Measurements from ENCODE around the gene TUBA4A. TPM values are rescaled to one million over a fixed set of nuclear protein-coding genes. Genes with fewer than 3 reads are reported as not detected.

The TUBA4A gene
- total RNA-seq, 1 experiment from 2014 or later = 40.8 TPM

DNA sequence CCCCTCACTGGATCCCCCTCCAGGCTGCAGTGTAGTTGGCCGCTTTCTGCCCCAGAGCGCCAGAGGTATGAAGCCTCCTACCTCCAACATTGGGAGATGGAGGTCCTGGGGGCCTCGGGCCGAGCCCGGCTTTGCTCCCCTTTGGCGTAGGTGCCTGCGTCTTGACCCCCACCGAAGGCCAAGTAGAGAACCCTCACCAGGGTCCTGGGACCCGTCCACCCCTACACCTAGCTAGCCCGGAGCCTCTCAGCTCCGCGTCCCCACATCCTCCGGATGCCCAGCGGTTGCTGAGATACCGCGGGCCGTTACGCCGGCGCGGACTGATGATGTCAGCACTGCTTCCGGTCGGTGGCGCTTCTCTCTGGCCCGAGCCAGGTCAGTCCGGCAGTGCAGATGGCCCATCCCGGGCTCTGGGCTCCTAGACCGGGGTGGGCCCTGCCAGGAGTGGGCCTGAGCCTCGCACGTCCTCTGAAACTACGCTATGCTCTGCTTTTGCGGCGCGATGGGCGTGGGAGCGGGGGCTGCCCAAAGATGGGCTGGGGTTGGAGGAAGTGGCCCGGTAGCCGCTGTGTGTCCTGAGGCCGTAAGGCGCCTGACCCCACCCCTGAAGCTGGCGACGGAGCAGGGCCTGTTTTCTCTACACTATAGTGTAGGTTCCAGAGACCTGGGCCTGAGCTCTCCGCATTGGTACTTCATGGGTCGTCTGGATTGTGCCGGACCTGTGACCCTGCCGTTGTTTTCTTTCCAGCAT is 8.4 kb downstream of the TUBA4A start, which contains the start of the genes GLB1L and STK16 (continued):
- TF ChIP-seq ZBTB43 (CRISPR knock-in tag; IDR thresholded peaks at IDR 0.05) = 0 out of 2 replicates have a peak, but pooled peaks have one; percentile 45
- TF ChIP-seq NR1H2 (CRISPR knock-in tag; IDR thresholded peaks at IDR 0.05) = no peak
- TF ChIP-seq FOXP1 (CRISPR knock-in tag; IDR thresholded peaks at IDR 0.05; ENCODE audit: borderline replicate concordance) = peak; percentile 71; the same call in 1 of the 2 replicates
- no peak for TF ChIP-seq HMGA2 (CRISPR knock-in tag; IDR thresholded peaks at IDR 0.05)
- peak; percentile 92 for TF ChIP-seq GABPB1 (CRISPR knock-in tag; IDR thresholded peaks at IDR 0.05)
- TF ChIP-seq, protein P1, sequence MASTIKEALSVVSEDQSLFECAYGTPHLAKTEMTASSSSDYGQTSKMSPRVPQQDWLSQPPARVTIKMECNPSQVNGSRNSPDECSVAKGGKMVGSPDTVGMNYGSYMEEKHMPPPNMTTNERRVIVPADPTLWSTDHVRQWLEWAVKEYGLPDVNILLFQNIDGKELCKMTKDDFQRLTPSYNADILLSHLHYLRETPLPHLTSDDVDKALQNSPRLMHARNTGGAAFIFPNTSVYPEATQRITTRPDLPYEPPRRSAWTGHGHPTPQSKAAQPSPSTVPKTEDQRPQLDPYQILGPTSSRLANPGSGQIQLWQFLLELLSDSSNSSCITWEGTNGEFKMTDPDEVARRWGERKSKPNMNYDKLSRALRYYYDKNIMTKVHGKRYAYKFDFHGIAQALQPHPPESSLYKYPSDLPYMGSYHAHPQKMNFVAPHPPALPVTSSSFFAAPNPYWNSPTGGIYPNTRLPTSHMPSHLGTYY (CRISPR knock-in tag; IDR thresholded peaks at IDR 0.05) = no peak
- no peak for TF ChIP-seq ZNF671 (CRISPR knock-in tag; IDR thresholded peaks at IDR 0.05)
- peak; percentile 80; the same call in 1 of the 2 replicates for TF ChIP-seq CBFB (CRISPR knock-in tag; IDR thresholded peaks at IDR 0.05; ENCODE audit: low read depth)
- TF ChIP-seq TEAD4 (CRISPR knock-in tag; IDR thresholded peaks at IDR 0.05) = no peak
- TF ChIP-seq, protein P2, sequence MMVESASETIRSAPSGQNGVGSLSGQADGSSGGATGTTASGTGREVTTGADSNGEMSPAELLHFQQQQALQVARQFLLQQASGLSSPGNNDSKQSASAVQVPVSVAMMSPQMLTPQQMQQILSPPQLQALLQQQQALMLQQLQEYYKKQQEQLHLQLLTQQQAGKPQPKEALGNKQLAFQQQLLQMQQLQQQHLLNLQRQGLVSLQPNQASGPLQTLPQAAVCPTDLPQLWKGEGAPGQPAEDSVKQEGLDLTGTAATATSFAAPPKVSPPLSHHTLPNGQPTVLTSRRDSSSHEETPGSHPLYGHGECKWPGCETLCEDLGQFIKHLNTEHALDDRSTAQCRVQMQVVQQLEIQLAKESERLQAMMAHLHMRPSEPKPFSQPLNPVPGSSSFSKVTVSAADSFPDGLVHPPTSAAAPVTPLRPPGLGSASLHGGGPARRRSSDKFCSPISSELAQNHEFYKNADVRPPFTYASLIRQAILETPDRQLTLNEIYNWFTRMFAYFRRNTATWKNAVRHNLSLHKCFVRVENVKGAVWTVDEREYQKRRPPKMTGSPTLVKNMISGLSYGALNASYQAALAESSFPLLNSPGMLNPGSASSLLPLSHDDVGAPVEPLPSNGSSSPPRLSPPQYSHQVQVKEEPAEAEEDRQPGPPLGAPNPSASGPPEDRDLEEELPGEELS (CRISPR knock-in tag; IDR thresholded peaks at IDR 0.05) = 0 out of 2 replicates have a peak, but pooled peaks have one; percentile 33
- TF ChIP-seq, protein P3, sequence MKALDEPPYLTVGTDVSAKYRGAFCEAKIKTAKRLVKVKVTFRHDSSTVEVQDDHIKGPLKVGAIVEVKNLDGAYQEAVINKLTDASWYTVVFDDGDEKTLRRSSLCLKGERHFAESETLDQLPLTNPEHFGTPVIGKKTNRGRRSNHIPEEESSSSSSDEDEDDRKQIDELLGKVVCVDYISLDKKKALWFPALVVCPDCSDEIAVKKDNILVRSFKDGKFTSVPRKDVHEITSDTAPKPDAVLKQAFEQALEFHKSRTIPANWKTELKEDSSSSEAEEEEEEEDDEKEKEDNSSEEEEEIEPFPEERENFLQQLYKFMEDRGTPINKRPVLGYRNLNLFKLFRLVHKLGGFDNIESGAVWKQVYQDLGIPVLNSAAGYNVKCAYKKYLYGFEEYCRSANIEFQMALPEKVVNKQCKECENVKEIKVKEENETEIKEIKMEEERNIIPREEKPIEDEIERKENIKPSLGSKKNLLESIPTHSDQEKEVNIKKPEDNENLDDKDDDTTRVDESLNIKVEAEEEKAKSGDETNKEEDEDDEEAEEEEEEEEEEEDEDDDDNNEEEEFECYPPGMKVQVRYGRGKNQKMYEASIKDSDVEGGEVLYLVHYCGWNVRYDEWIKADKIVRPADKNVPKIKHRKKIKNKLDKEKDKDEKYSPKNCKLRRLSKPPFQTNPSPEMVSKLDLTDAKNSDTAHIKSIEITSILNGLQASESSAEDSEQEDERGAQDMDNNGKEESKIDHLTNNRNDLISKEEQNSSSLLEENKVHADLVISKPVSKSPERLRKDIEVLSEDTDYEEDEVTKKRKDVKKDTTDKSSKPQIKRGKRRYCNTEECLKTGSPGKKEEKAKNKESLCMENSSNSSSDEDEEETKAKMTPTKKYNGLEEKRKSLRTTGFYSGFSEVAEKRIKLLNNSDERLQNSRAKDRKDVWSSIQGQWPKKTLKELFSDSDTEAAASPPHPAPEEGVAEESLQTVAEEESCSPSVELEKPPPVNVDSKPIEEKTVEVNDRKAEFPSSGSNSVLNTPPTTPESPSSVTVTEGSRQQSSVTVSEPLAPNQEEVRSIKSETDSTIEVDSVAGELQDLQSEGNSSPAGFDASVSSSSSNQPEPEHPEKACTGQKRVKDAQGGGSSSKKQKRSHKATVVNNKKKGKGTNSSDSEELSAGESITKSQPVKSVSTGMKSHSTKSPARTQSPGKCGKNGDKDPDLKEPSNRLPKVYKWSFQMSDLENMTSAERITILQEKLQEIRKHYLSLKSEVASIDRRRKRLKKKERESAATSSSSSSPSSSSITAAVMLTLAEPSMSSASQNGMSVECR (CRISPR knock-in tag; IDR thresholded peaks at IDR 0.05; ENCODE audit: borderline replicate concordance) = peak; percentile 94; the same call in 1 of the 2 replicates
- TF ChIP-seq MYBL2 (CRISPR knock-in tag; IDR thresholded peaks at IDR 0.05) = peak; percentile 92; the same call in 1 of the 2 replicates
- TF ChIP-seq, protein P4, sequence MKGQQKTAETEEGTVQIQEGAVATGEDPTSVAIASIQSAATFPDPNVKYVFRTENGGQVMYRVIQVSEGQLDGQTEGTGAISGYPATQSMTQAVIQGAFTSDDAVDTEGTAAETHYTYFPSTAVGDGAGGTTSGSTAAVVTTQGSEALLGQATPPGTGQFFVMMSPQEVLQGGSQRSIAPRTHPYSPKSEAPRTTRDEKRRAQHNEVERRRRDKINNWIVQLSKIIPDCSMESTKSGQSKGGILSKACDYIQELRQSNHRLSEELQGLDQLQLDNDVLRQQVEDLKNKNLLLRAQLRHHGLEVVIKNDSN (CRISPR knock-in tag; IDR thresholded peaks at IDR 0.05) = 0 out of 2 replicates have a peak, but pooled peaks have one; percentile 31
- TF ChIP-seq ZBTB21 (CRISPR knock-in tag; IDR thresholded peaks at IDR 0.05; ENCODE audit: borderline replicate concordance) = peak; percentile 79; the same call in 1 of the 2 replicates
- peak; percentile 81; the same call in 1 of the 2 replicates for TF ChIP-seq TEAD1 (CRISPR knock-in tag; IDR thresholded peaks at IDR 0.05)
- TF ChIP-seq STAT6 (CRISPR knock-in tag; conservative IDR thresholded peaks at IDR 0.05; ENCODE audit: low read depth) = no peak
- peak; percentile 72 for TF ChIP-seq MAX (CRISPR knock-in tag; IDR thresholded peaks at IDR 0.05)
- no peak; the same call in 1 of the 2 replicates for TF ChIP-seq ETV6 (CRISPR knock-in tag; IDR thresholded peaks at IDR 0.05)
- TF ChIP-seq NFE2L1 (CRISPR knock-in tag; IDR thresholded peaks at IDR 0.05) = no peak
- TF ChIP-seq GTF2I (CRISPR knock-in tag; conservative IDR thresholded peaks at IDR 0.05) = no peak
- TF ChIP-seq NFYB (CRISPR knock-in tag; conservative IDR thresholded peaks at IDR 0.05; ENCODE audit: low read depth) = no peak
- TF ChIP-seq SMAD3 (CRISPR knock-in tag; IDR thresholded peaks at IDR 0.05; ENCODE audit: borderline replicate concordance) = no peak
- no peak for TF ChIP-seq ZNF512 (CRISPR knock-in tag; IDR thresholded peaks at IDR 0.05; ENCODE audit: borderline replicate concordance)
- no peak for TF ChIP-seq NFATC4 (CRISPR knock-in tag; IDR thresholded peaks at IDR 0.05)

Data from WTC11 (cell line).